Glutamatergic neuron (in vitro differentiated cells): ENCODE measurements around the gene COL19A1. TPM values are rescaled to one million over a fixed set of nuclear protein-coding genes. Genes with fewer than 3 reads are reported as not detected.

Source experiments
- DNase-seq: peaks from one replicate; pipeline ENCODE4 v3.0.0; 2022
- H3K27ac Mint-ChIP-seq: one replicate; pipeline ENCODE4 v1.8.0; 2020; ENCODE audit warnings: mild to moderate bottlenecking, mixed read lengths, inconsistent platforms; ENCODE audit not compliant: unreplicated experiment
- H3K27me3 Mint-ChIP-seq: one replicate; pipeline ENCODE4 v1.8.0; 2020; ENCODE audit warnings: mild to moderate bottlenecking, moderate library complexity, mixed read lengths, inconsistent platforms; ENCODE audit not compliant: unreplicated experiment
- H3K36me3 Mint-ChIP-seq: one replicate; pipeline ENCODE4 v1.8.0; 2020; ENCODE audit warnings: mild to moderate bottlenecking, mixed read lengths, inconsistent platforms; ENCODE audit not compliant: unreplicated experiment
- H3K4me1 Mint-ChIP-seq: one replicate; pipeline ENCODE4 v1.8.0; 2020; ENCODE audit warnings: mild to moderate bottlenecking, low read depth, mixed read lengths, inconsistent platforms; ENCODE audit not compliant: unreplicated experiment
- H3K4me3 Mint-ChIP-seq: one replicate; pipeline ENCODE4 v1.8.0; 2020; ENCODE audit warnings: mild to moderate bottlenecking, mixed read lengths, inconsistent platforms; ENCODE audit not compliant: unreplicated experiment
- H3K9me3 Mint-ChIP-seq: one replicate; pipeline ENCODE4 v1.8.0; 2020; ENCODE audit warnings: mild to moderate bottlenecking, moderate library complexity, mixed read lengths, inconsistent platforms; ENCODE audit not compliant: unreplicated experiment
- total RNA-seq: library from RNA; stranded (reverse); fragmentation: NEBNext Ultra II Directional; extraction: Animal tissue kit (Norgen Biotek cat#: 25700); gene quantifications from one replicate; pipeline ENCODE4 v1.2.1, GENCODE V29; 2021; ENCODE audit not compliant: unreplicated experiment
- TF ChIP-seq, protein P1 (sequence below): fragments of 200-600 bp; sonication (generic); IDR thresholded peaks from one replicate; pipeline ENCODE4 v1.5.0; 2021; ENCODE audit not compliant: partially characterized antibody, unreplicated experiment

COL19A1 gene
- total RNA-seq, 1 donor from 2014 or later = 0.78 TPM

DNA sequence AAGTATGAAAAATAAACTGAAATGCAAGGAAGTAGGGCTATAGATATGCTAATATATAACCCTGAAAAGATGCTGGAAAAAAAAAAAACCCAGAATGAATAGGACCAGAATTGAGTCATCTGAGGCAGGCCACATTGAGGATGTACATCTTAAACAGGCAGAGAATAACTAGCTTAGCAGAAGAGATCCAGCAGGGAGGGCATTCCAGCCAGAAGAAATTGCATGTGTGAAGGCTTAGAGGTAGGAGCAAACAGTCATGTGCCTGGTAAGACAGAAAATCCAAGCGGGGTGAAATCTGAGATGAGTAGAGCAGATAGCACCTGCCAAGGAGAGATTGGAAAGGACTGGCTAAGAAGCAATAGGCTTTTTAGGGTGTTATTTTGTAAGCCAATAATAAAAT is 2.6 kb downstream of the COL19A1 start:
- Mint-ChIP-seq H3K36me3 (no peaks in the 10 kb centered on the region), H3K27ac (no peak overlapping the region), H3K4me3 (no peak overlapping the region), H3K27me3 (peaks cover 4% of the 10 kb centered on the region), H3K4me1 (peaks cover 25% of the 10 kb centered on the region), H3K9me3 (no peaks in the 10 kb centered on the region)
- TF ChIP-seq, protein P1, sequence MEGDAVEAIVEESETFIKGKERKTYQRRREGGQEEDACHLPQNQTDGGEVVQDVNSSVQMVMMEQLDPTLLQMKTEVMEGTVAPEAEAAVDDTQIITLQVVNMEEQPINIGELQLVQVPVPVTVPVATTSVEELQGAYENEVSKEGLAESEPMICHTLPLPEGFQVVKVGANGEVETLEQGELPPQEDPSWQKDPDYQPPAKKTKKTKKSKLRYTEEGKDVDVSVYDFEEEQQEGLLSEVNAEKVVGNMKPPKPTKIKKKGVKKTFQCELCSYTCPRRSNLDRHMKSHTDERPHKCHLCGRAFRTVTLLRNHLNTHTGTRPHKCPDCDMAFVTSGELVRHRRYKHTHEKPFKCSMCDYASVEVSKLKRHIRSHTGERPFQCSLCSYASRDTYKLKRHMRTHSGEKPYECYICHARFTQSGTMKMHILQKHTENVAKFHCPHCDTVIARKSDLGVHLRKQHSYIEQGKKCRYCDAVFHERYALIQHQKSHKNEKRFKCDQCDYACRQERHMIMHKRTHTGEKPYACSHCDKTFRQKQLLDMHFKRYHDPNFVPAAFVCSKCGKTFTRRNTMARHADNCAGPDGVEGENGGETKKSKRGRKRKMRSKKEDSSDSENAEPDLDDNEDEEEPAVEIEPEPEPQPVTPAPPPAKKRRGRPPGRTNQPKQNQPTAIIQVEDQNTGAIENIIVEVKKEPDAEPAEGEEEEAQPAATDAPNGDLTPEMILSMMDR = no peak
- DNase-seq = no peak

DNA sequence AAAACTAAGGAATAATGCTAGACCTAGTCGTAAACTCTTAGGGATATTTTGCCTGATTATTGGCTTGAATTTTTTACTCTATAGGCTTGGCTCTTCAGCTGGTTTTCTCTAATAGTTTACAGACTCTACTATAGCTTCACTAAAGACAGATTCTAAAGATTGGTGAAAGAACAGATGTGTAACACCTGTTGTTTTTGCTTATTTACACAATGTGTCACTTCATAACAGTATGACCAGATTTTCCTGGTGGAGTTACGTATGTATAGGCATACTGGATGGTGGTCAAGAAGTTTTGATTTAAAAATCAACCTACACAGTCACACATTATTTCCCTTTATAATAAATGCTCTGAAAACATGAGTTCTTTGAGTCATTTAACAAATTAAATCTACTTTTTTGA is 4.8 kb downstream of the COL19A1 start:
- DNase-seq = no peak
- Mint-ChIP-seq H3K27me3 (peaks cover 4% of the 10 kb centered on the region), H3K9me3 (no peaks in the 10 kb centered on the region), H3K27ac (no peak overlapping the region), H3K4me1 (peaks cover 25% of the 10 kb centered on the region), H3K36me3 (no peaks in the 10 kb centered on the region), H3K4me3 (no peak overlapping the region)
- TF ChIP-seq, protein P1 = no peak

DNA sequence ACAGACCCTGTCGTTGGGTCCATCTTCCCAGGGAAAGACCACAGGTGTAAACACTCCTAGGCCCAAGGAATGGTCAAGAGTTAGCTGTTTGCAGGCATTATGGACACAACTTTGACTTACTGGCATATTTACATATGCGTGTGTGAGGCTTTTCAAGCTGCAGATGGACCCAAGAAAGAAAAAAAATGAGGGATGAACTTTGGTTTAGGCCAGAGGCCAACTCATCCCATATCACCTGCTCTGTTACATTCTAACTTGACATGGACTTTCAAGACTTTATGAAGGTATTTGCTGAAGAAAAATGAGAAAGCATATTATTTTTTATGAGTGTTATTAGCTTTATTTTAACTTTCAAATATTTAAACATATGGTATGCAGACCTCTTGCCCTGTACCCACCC is 6.9 kb downstream of the COL19A1 start:
- TF ChIP-seq, protein P1 = no peak
- DNase-seq = no peak
- no peaks in the 10 kb centered on the region for H3K9me3 Mint-ChIP-seq
- no peak overlapping the region for H3K27ac Mint-ChIP-seq
- no peaks in the 10 kb centered on the region for H3K27me3 Mint-ChIP-seq
- no peaks in the 10 kb centered on the region for H3K36me3 Mint-ChIP-seq
- H3K4me1 Mint-ChIP-seq = peaks cover 16% of the 10 kb centered on the region
- no peak overlapping the region for H3K4me3 Mint-ChIP-seq

DNA sequence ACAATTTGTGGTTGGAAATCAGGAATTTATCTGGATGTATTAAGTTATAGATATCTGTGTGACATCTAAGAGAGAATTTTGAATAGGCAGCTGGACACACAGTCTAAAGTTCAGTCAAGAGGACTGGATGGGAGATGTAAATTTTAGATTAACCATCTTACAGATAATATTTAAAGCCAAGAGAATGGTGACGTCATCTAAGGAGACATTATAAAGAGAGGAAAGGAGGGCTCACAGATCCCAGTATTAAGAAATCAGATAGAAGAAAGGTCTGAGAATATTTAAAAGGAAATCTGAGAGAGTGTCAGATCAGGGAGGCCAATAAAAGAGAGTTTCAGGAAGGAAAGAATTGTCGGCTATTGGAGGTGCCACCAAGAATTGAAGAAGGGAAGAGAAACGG is 9.4 kb downstream of the COL19A1 start:
- TF ChIP-seq, protein P1 = no peak
- Mint-ChIP-seq H3K4me1 (peaks cover 6% of the 10 kb centered on the region), H3K4me3 (no peak overlapping the region), H3K27me3 (no peaks in the 10 kb centered on the region), H3K27ac (no peak overlapping the region), H3K9me3 (no peaks in the 10 kb centered on the region), H3K36me3 (no peaks in the 10 kb centered on the region)
- no peak for DNase-seq

DNA sequence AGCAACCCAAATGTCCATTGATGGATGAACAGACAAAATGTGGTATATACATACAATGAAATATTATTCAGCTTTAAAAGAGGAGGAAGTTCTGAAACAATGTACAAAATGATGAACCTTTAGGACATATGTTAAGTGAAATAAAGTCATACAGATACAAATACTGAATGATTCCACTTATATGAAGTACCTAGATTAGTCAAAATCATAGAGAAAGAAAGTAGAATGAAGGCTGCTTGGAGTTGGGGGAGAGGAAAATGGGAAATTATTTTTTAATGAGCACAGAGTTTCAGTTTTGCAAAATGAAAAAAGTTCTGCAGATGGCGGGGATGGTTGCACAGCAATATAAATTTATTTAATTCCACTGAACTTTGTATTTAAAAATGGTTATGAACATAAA is 12.4 kb downstream of the COL19A1 start:
- TF ChIP-seq, protein P1 = no peak
- DNase-seq = no peak
- Mint-ChIP-seq H3K4me3 (no peak overlapping the region), H3K36me3 (no peaks in the 10 kb centered on the region), H3K27ac (no peak overlapping the region), H3K27me3 (no peaks in the 10 kb centered on the region), H3K4me1 (no peaks in the 10 kb centered on the region), H3K9me3 (no peaks in the 10 kb centered on the region)
